HG03280 (cell line): Measurements from ENCODE around the gene FHIT.

ENCODE experiments used
- ATAC-seq: cut with Tn5 transposase; IDR thresholded peaks from one replicate; pipeline ENCODE4 v1.9.1; 2021; ENCODE audit warnings: mild to moderate bottlenecking, moderate library complexity; ENCODE audit not compliant: unreplicated experiment

Gene FHIT

DNA sequence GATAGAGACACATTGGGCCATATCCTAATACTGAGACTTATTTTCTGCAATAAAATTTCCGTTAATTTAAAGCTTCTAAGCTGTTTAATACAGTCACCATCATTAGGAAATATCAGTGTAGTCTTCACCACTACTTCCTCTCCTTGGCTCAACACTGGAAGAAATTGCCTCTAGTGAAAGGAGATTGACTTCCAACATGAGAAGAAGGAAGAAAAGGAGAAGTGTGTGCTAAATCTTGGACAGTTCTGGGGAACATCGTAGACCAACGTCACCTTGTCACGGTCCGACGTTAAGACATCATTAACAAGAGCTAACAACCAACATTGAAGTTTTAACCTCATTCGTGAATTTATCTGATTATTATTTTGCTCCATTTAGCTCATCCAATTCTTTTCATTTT is 1214.4 kb downstream of the FHIT start:
- ATAC-seq = no peak

- no peak for ATAC-seq
Observed at GRCh38 chr3:60033901-60034453, 1217.3 kb downstream of the FHIT start.

GRCh38 chr3:60030982-60031381 is 1220.3 kb downstream of the FHIT start:
- no peak for ATAC-seq

GRCh38 chr3:60028233-60028632 is 1223.0 kb downstream of the FHIT start:
- ATAC-seq = no peak

DNA sequence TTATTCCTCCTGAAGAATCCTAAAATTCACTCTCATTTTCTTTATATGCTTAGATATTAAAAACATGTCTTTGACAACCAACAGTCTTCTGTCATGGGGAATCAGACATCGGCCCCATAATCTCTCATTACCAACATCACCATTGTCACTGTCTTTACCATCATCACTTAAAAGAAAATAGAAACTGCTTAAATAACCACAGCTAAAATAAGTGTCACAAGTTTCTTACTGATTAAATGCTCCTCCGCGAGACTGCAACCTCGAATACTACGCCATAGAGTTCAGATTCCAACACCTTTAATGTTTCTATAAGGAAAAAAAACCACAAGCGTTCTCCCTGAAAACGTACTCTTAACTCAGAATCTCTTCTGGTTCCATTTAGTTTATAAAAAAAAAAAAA is 1223.9 kb downstream of the FHIT start:
- ATAC-seq = no peak

- no peak for ATAC-seq
Observed at GRCh38 chr3:60025096-60026050, 1225.9 kb downstream of the FHIT start.

- ATAC-seq = no peak
Observed at GRCh38 chr3:60024400-60024799, 1226.9 kb downstream of the FHIT start.

DNA sequence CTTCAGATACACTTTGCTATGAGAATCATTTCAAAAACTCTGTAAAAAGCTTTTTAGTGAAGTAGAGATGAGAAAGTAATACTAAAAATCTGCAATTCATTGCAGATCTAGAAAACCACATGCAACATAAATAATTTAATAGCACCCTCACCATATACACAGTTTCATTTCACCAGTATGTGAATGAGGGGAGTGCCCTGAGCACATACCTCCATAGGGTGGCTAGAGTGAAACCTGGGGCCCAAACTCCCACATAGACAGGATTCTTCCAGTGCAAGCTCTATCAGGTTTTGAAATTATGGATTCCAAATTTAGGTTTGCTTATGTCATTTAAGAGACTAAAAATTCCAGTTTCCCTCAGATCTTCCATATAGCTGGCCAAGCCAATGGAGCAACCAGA is 1228.1 kb downstream of the FHIT start:
- ATAC-seq = no peak

- no peak for ATAC-seq
Observed at GRCh38 chr3:60017631-60018030, 1233.6 kb downstream of the FHIT start.

DNA sequence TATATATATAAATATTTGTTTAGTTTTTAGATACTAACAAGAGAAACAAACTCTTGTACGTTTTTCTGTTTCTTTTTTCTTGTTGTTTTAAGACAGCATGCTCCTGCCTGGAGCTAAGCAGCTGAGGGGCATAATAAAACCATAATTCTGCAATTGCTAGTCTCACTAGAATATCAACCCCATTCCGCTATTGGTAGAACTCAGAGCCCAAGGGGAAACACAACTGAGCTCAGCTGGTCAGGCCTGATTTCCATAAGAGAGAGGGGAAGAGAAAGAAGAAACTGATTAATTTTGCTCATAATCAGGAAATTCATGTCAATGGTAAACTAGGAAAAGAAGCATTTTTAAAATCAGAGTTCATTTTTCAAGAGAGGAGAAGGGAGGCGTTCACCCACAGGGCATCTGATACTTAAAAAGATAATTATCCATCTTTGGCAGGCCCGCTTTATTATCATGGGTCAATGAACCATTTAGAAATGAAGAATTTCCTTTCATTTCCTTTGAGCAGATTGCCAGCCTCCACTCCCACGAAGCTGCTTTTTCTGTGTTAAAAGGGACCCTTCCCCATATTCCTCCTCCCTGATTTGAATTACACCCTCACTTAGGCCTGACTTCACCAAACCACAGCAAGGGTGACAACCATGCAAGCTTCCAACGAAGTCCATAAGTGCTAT is 1236.1 kb downstream of the FHIT start:
- no peak for ATAC-seq

- no peak for ATAC-seq
Observed at GRCh38 chr3:60013241-60013640, 1238.0 kb downstream of the FHIT start.

DNA sequence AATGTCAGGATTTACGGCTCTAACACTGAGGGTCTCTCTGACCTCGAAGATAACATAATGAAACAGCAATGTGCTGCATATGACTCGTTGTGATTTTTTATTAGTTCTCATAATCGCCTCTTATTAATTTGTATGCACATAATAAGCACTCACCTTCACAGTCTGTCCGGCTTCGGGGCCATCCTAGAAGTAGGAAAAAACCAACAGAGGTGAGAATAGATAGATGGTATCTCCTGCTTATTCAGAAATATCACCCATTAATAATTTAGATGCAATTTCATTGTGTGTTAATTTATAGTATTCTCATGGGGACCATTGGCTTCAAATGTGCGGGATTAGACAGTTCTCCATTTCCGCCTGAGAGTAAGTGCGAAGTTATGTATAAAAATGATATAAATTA is 1240.0 kb downstream of the FHIT start:
- no peak for ATAC-seq

DNA sequence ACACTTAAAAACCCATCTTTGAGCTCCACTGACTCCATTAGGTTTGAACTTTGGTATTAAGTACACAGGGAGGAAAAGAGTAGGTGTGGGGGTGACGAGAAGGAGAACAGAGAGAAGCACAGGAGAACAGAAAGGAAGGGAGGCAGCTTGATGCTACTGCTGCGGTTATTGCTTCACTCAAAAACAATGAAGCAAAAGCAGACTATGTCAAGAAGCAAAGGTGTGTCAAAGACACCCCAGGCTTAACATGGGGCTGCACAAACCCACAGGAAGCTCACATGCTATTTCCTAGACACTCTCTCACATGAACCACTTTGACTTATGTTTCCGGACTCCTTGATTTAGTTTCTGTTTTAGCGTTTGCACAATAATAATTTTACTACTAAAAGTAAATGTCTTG is 1240.5 kb downstream of the FHIT start:
- ATAC-seq = no peak

GRCh38 chr3:60009931-60010478 is 1241.2 kb downstream of the FHIT start:
- ATAC-seq = no peak

DNA sequence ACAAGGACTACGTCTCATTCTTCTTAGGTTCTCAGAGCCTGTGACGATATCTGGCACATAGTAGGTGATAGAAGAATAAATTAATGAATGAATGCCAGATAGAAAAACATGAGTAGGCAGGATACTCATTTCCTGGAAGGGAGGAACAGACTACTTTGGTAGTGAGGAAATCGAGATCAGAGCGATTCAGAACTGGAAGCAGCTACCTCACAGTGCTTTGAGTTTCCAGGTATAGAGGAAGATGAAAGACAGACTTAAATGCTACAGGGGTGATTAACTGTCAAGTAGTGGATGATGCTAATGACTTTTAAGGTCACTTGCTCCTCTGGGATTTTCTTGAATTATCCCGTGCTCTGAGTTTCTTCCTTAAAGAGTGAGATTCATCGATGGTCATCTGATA is 1249.9 kb downstream of the FHIT start:
- no peak for ATAC-seq

DNA sequence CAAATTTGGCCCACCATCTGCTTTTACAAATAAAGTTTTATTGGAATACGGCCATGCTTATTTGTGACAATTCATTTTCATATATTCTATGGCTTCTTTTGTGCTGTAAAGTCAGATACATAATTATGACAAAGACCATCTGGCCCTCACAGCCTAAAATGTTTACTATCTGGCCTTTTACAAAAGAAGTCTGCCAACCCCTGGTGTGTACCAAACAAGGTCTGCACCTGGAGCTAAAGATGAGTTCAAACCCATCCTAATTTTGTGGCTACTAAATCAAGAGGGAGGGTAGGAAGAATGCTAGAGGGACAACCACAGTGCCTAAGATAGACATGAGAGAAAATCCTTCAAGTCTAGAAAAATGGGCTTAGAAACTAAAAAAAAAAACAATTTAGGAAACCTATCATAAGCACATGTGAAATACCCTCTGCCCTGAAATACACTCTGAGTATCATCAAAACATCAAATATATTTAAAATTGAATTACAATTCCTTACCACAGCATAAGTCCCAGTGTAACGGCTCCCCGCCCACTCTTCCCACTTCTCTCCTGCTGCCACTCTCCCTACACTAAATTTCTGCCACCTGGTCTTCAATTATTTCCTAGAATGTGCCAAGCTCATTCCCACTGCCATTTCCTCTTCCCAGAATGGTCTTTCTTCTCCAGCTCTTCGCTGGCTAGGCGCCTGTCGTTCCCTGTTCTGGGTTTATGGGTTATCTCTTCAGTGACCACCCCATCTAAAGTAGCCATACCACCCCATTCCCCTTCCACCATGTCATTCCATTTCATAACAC is 1250.7 kb downstream of the FHIT start:
- no peak for ATAC-seq

DNA sequence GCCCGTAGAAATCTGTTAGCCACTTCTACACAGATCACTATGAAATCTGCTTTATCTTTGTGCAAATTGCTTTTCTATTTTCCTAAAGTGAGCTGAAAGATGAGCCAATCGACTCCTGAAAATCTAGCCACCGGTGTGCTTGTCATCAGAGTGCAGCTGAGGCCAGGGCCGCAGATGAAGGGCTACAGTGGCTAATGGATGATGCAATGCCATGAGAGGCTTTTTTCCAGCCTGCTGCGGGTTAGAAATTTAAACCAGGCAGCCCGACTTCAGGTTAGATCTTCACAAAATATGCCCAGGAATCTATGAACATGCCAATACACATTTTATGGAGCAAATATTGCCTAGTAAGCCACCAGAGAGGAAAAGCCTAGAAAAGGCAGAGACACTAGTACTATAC is 1253.2 kb downstream of the FHIT start:
- ATAC-seq = no peak

GRCh38 chr3:59997583-59997982 is 1253.7 kb downstream of the FHIT start:
- ATAC-seq = no peak

DNA sequence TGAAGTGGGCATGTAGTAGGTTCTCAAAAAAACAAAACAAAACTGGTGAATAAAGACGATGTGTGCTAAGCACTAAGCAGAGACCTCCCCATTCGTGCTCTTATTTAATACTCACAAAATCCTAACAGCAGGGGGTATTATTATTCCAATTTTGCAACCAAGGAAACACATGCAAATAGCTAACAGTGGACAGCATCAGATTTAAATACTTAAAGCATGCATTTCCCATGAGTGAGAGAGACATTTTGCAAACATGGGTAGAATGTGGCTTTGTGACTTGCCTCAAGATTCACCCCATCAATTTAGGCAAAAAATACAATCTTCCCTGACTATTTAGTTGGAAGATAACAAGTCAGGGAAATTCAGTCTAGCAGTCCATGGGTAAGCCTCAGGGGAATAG is 1255.2 kb downstream of the FHIT start:
- ATAC-seq = no peak

DNA sequence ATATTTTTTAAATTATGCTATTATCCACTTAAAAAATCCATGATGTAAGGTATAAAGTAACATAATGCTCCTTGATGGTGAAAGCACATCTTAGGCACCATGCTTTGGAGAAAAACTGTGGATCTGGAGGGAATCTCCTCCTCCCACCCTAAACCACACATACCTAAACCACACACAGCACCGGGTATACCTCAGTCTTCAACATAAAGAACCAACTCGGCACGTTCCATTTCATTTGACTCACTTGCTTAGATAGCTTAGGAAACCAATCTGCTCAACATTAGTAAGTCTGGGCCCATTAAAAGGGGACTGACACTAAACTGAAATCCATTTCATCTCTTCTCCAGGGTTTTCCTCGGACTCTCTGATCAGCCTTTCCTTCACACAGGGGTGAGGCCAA is 1255.7 kb downstream of the FHIT start:
- ATAC-seq = no peak
